ENCODE measurements around the gene EAF1. TPM values are rescaled to one million over a fixed set of nuclear protein-coding genes. Genes with fewer than 3 reads are reported as not detected.

Gene EAF1
- total and polyA plus RNA-seq, 9 donors = 7.2 to 17.4 (median 14.0) TPM

GRCh38 chr3:15449489-15450224 is 22.3 kb downstream of the EAF1 start:
- 80% methylated on average over 1 of the region's 3 CpGs for WGBS (ENCODE audit: insufficient coverage)
- Histone ChIP-seq H3K27me3 (ENCODE audit: control insufficient read depth, insufficient read depth, low read length) (no peaks in the 10 kb centered on the region), H3K27ac (ENCODE audit: low read length) (no peak overlapping the region), H3K9me3 (replicated peaks; ENCODE audit: control insufficient read depth, low read depth, low read length) (no peaks in the 10 kb centered on the region), H3K36me3 (ENCODE audit: control insufficient read depth, insufficient read depth, low read length) (peaks cover 29% of the 10 kb centered on the region), H3K4me3 (ENCODE audit: low read length) (no peak overlapping the region), H3K4me1 (ENCODE audit: control insufficient read depth, insufficient read depth, low read length) (no peaks in the 10 kb centered on the region)
- no peak for DNase-seq

GRCh38 chr3:15450438-15451215 is 23.2 kb downstream of the EAF1 start:
- 84% methylated on average over 12 of the region's 12 CpGs for WGBS (ENCODE audit: insufficient coverage)

GRCh38 chr3:15451216-15452113 is 24.1 kb downstream of the EAF1 start:
- Histone ChIP-seq H3K27ac (ENCODE audit: low read length) (no peak overlapping the region), H3K9me3 (replicated peaks; ENCODE audit: control insufficient read depth, low read depth, low read length) (no peaks in the 10 kb centered on the region), H3K4me3 (ENCODE audit: low read length) (no peak overlapping the region), H3K27me3 (ENCODE audit: control insufficient read depth, insufficient read depth, low read length) (no peaks in the 10 kb centered on the region), H3K4me1 (ENCODE audit: control insufficient read depth, insufficient read depth, low read length) (no peaks in the 10 kb centered on the region), H3K36me3 (ENCODE audit: control insufficient read depth, insufficient read depth, low read length) (peaks cover 38% of the 10 kb centered on the region)
- no peak for DNase-seq
- 85% methylated on average over 15 of the region's 18 CpGs for whole genome bisulfite sequencing (ENCODE audit: insufficient coverage)

More at GRCh38 chr3:15450438-15451215, 23.2 kb downstream of the EAF1 start:
- Histone ChIP-seq H3K27me3 (ENCODE audit: control insufficient read depth, insufficient read depth, low read length) (no peaks in the 10 kb centered on the region), H3K4me3 (ENCODE audit: low read length) (no peak overlapping the region), H3K36me3 (ENCODE audit: control insufficient read depth, insufficient read depth, low read length) (peaks cover 30% of the 10 kb centered on the region), H3K27ac (ENCODE audit: low read length) (no peak overlapping the region), H3K4me1 (ENCODE audit: control insufficient read depth, insufficient read depth, low read length) (no peaks in the 10 kb centered on the region), H3K9me3 (replicated peaks; ENCODE audit: control insufficient read depth, low read depth, low read length) (no peaks in the 10 kb centered on the region)
- no peak for DNase-seq

- no peak for DNase-seq
- peaks cover 38% of the 10 kb centered on the region for H3K36me3 ChIP-seq (ENCODE audit: control insufficient read depth, insufficient read depth, low read length)
- 86% methylated on average over 5 of the region's 9 CpGs for WGBS (ENCODE audit: insufficient coverage)
- no peaks in the 10 kb centered on the region for H3K27me3 ChIP-seq (ENCODE audit: control insufficient read depth, insufficient read depth, low read length)
- H3K27ac ChIP-seq (ENCODE audit: low read length) = no peak overlapping the region
- H3K4me1 ChIP-seq (ENCODE audit: control insufficient read depth, insufficient read depth, low read length) = no peaks in the 10 kb centered on the region
- no peak overlapping the region for H3K4me3 ChIP-seq (ENCODE audit: low read length)
- no peaks in the 10 kb centered on the region for H3K9me3 ChIP-seq (replicated peaks; ENCODE audit: control insufficient read depth, low read depth, low read length)
Observed at GRCh38 chr3:15452156-15452555, 24.8 kb downstream of the EAF1 start.

GRCh38 chr3:15452961-15453360 is 25.6 kb downstream of the EAF1 start:
- no peak for DNase-seq
- no peaks in the 10 kb centered on the region for H3K9me3 ChIP-seq (replicated peaks; ENCODE audit: control insufficient read depth, low read depth, low read length)
- no peak overlapping the region for H3K27ac ChIP-seq (ENCODE audit: low read length)
- H3K4me3 ChIP-seq (ENCODE audit: low read length) = no peak overlapping the region
- H3K36me3 ChIP-seq (ENCODE audit: control insufficient read depth, insufficient read depth, low read length) = peaks cover 38% of the 10 kb centered on the region
- no peaks in the 10 kb centered on the region for H3K27me3 ChIP-seq (ENCODE audit: control insufficient read depth, insufficient read depth, low read length)
- 81% methylated on average over 3 of the region's 5 CpGs for WGBS (ENCODE audit: insufficient coverage)
- H3K4me1 ChIP-seq (ENCODE audit: control insufficient read depth, insufficient read depth, low read length) = no peaks in the 10 kb centered on the region

- H3K27me3 ChIP-seq (ENCODE audit: control insufficient read depth, insufficient read depth, low read length) = no peaks in the 10 kb centered on the region
- H3K36me3 ChIP-seq (ENCODE audit: control insufficient read depth, insufficient read depth, low read length) = peaks cover 36% of the 10 kb centered on the region
- H3K27ac ChIP-seq (ENCODE audit: low read length) = no peak overlapping the region
Observed at GRCh38 chr3:15453501-15453900, 26.1 kb downstream of the EAF1 start.

GRCh38 chr3:15453991-15454625 is 26.7 kb downstream of the EAF1 start:
- Histone ChIP-seq H3K4me1 (ENCODE audit: control insufficient read depth, insufficient read depth, low read length) (no peaks in the 10 kb centered on the region), H3K27ac (ENCODE audit: low read length) (no peak overlapping the region), H3K36me3 (ENCODE audit: control insufficient read depth, insufficient read depth, low read length) (peaks cover 36% of the 10 kb centered on the region), H3K4me3 (ENCODE audit: low read length) (no peak overlapping the region), H3K27me3 (ENCODE audit: control insufficient read depth, insufficient read depth, low read length) (no peaks in the 10 kb centered on the region), H3K9me3 (replicated peaks; ENCODE audit: control insufficient read depth, low read depth, low read length) (no peaks in the 10 kb centered on the region)
- WGBS (ENCODE audit: insufficient coverage) = 78% methylated on average over 6 of the region's 9 CpGs
- DNase-seq = no peak

More at GRCh38 chr3:15453501-15453900, 26.1 kb downstream of the EAF1 start:
- H3K9me3 ChIP-seq (replicated peaks; ENCODE audit: control insufficient read depth, low read depth, low read length) = no peaks in the 10 kb centered on the region
- WGBS (ENCODE audit: insufficient coverage) = 97% methylated on average over 5 of the region's 8 CpGs
- H3K4me3 ChIP-seq (ENCODE audit: low read length) = no peak overlapping the region
- H3K4me1 ChIP-seq (ENCODE audit: control insufficient read depth, insufficient read depth, low read length) = no peaks in the 10 kb centered on the region
- DNase-seq = no peak

- Histone ChIP-seq H3K4me1 (ENCODE audit: control insufficient read depth, insufficient read depth, low read length) (no peaks in the 10 kb centered on the region), H3K27me3 (ENCODE audit: control insufficient read depth, insufficient read depth, low read length) (no peaks in the 10 kb centered on the region), H3K27ac (ENCODE audit: low read length) (no peak overlapping the region), H3K36me3 (ENCODE audit: control insufficient read depth, insufficient read depth, low read length) (peaks cover 29% of the 10 kb centered on the region), H3K9me3 (replicated peaks; ENCODE audit: control insufficient read depth, low read depth, low read length) (no peaks in the 10 kb centered on the region), H3K4me3 (ENCODE audit: low read length) (no peak overlapping the region)
- no peak for DNase-seq
Observed at GRCh38 chr3:15454965-15455364, 27.6 kb downstream of the EAF1 start.

- Histone ChIP-seq H3K36me3 (ENCODE audit: control insufficient read depth, insufficient read depth, low read length) (peaks cover 21% of the 10 kb centered on the region), H3K27me3 (ENCODE audit: control insufficient read depth, insufficient read depth, low read length) (no peaks in the 10 kb centered on the region), H3K27ac (ENCODE audit: low read length) (no peak overlapping the region), H3K4me3 (ENCODE audit: low read length) (no peak overlapping the region), H3K4me1 (ENCODE audit: control insufficient read depth, insufficient read depth, low read length) (no peaks in the 10 kb centered on the region), H3K9me3 (replicated peaks; ENCODE audit: control insufficient read depth, low read depth, low read length) (no peaks in the 10 kb centered on the region)
- DNase-seq = no peak
- 87% methylated on average over 7 of the region's 7 CpGs for WGBS (ENCODE audit: insufficient coverage)
Observed at GRCh38 chr3:15455756-15456155, 28.4 kb downstream of the EAF1 start.

Data from muscle of leg (tissue), 11 donors.